Neural progenitor cell (in vitro differentiated cells): ENCODE measurements around the gene WDR45. TPM values are rescaled to one million over a fixed set of nuclear protein-coding genes. Genes with fewer than 3 reads are reported as not detected.

ENCODE experiments used
- DNase-seq: peaks from one replicate; pipeline ENCODE4 v3.0.0-alpha.2; 2016; ENCODE audit warnings: low spot score
- H2AFZ ChIP-seq: fragments of 200-600 bp; sonication (generic); replicated peaks from 2 replicates; pipeline ENCODE4 v1.6.1; 2016; ENCODE audit warnings: antibody characterized with exemption
- H3F3A ChIP-seq: fragments of 200-600 bp; sonication (generic); 2 replicates; pipeline ENCODE4 v1.6.1; 2016; ENCODE audit warnings: antibody characterized with exemption, low read depth
- H3K27ac ChIP-seq: fragments of 200-600 bp; sonication (generic); 2 replicates; pipeline ENCODE4 v1.5.1; 2016; ENCODE audit warnings: mild to moderate bottlenecking
- H3K27me3 ChIP-seq: fragments of 200-600 bp; sonication (generic); 2 replicates; pipeline ENCODE4 v1.6.1; 2016; ENCODE audit warnings: mild to moderate bottlenecking, moderate library complexity
- H3K36me3 ChIP-seq: fragments of 200-600 bp; sonication (generic); 2 replicates; pipeline ENCODE4 v1.5.1; 2016
- H3K4me1 ChIP-seq: fragments of 200-600 bp; sonication (generic); 2 replicates; pipeline ENCODE4 v1.6.1; 2016; ENCODE audit warnings: mixed run types
- H3K4me2 ChIP-seq: fragments of 200-600 bp; sonication (generic); 2 replicates; pipeline ENCODE4 v1.6.1; 2016
- H3K4me3 ChIP-seq: fragments of 200-600 bp; sonication (generic); 2 replicates; pipeline ENCODE4 v1.5.1; 2016
- H3K79me2 ChIP-seq: fragments of 200-600 bp; sonication (generic); 2 replicates; pipeline ENCODE4 v1.6.1; 2016; ENCODE audit warnings: low read depth
- H3K9ac ChIP-seq: fragments of 200-600 bp; sonication (generic); 2 replicates; pipeline ENCODE4 v1.6.1; 2016
- H3K9me3 ChIP-seq: fragments of 200-600 bp; sonication (generic); 2 replicates; pipeline ENCODE4 v1.5.1; 2016; ENCODE audit warnings: low read depth
- H4K20me1 ChIP-seq: fragments of 200-600 bp; sonication (generic); 2 replicates; pipeline ENCODE4 v1.6.1; 2016; ENCODE audit warnings: low read depth
- H3K27ac Mint-ChIP-seq: 3 replicates; pipeline ENCODE4 v1.8.0; 2021; ENCODE audit warnings: mixed read lengths
- H3K27me3 Mint-ChIP-seq: 2 replicates; pipeline ENCODE4 v1.8.0; 2022; ENCODE audit warnings: low read depth, mild to moderate bottlenecking, inconsistent platforms, moderate library complexity, mixed read lengths; ENCODE audit not compliant: insufficient read depth
- H3K36me3 Mint-ChIP-seq: 3 replicates; pipeline ENCODE4 v1.8.0; 2021; ENCODE audit warnings: mixed read lengths
- H3K4me1 Mint-ChIP-seq: 3 replicates; pipeline ENCODE4 v1.8.0; 2021; ENCODE audit warnings: mixed read lengths
- H3K4me3 Mint-ChIP-seq: 3 replicates; pipeline ENCODE4 v1.8.0; 2021; ENCODE audit warnings: mild to moderate bottlenecking, moderate library complexity, mixed read lengths
- H3K9me3 Mint-ChIP-seq: 3 replicates; pipeline ENCODE4 v1.8.0; 2020; ENCODE audit warnings: mixed read lengths
- EZH2 ChIP-seq: fragments of 200-600 bp; sonication (generic); IDR thresholded peaks from 2 replicates; pipeline ENCODE4 v1.6.1; 2017; ENCODE audit warnings: antibody characterized with exemption, mild to moderate bottlenecking, moderate library complexity
- EZH2phosphoT487 ChIP-seq: fragments of 200-600 bp; sonication (generic); IDR thresholded peaks from 2 replicates; pipeline ENCODE4 v1.6.1; 2017; ENCODE audit warnings: antibody characterized with exemption
- total RNA-seq: library from RNA; depleted of rRNA; stranded (reverse); fragments of >200 nt; gene quantifications from 2 replicates; pipeline ENCODE4 v1.2.3, GENCODE V29; 2015; ENCODE audit warnings: low replicate concordance
- TF ChIP-seq, protein P1 (sequence below): fragments of 200-600 bp; sonication (generic); IDR thresholded peaks from 2 replicates; pipeline ENCODE4 v1.5.1; 2017; ENCODE audit warnings: antibody characterized with exemption, mild to moderate bottlenecking

Gene WDR45
- total RNA-seq, 1 donor from 2014 or later: 19.7 TPM

- Mint-ChIP-seq H3K9me3 (peaks cover 27% of the 10 kb centered on the region), H3K36me3 (peaks cover 10% of the 10 kb centered on the region), H3K4me1 (peaks cover 45% of the 10 kb centered on the region), H3K4me3 (peak overlapping the region; percentile 94), H3K27ac (peak overlapping the region; percentile 42), H3K27me3 (peaks cover 9% of the 10 kb centered on the region)
- Histone ChIP-seq H3K79me2 (peaks cover 35% of the 10 kb centered on the region), H2AFZ (no peak overlapping the region), H4K20me1 (peaks cover 5% of the 10 kb centered on the region), H3K9me3 (no peaks in the 10 kb centered on the region), H3K27ac (peak overlapping the region; percentile 10), H3K4me2 (peak overlapping the region; percentile 77), H3K4me3 (peak overlapping the region; percentile 78), H3K36me3 (no peaks in the 10 kb centered on the region), H3F3A (peaks cover 18% of the 10 kb centered on the region), H3K9ac (no peak overlapping the region), H3K4me1 (peaks cover 3% of the 10 kb centered on the region), H3K27me3 (no peaks in the 10 kb centered on the region)
- TF ChIP-seq EZH2: no peak
- DNase-seq: peak; percentile 92
Observed at GRCh38 chrX:49039598-49040375, 39.9 kb downstream of the WDR45 start.

DNA sequence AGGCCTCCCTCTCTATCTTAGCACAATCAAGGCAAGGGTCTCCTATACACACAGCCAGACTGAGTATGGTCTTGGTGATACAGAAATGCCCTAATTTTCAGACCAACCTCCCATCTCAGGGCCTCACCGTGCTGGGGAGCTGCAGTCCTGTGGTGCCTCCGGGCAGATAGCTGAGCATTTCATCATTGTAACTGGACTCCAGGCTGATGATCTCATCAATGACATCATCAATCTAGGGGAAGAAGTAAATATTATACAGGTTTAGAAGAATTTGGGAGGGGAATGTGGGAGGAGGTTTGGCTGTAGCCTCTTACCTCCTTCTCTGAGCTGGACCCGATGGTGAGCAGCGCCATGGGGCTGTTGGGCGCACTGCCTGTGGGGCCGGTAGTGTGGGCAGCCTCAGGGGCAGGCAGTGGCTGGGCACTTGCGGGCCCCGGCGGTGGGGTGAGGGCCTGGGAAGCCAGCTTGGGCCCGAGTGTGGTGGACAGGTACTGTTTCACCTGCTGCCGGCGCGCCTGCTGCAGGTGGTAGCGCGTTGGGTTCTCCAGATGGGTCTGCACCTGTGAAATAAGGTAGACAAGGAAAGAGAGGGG, 41.7 kb downstream of the WDR45 start:
- TF ChIP-seq EZH2: no peak
- no peak for TF ChIP-seq EZH2phosphoT487
- TF ChIP-seq, protein P1, sequence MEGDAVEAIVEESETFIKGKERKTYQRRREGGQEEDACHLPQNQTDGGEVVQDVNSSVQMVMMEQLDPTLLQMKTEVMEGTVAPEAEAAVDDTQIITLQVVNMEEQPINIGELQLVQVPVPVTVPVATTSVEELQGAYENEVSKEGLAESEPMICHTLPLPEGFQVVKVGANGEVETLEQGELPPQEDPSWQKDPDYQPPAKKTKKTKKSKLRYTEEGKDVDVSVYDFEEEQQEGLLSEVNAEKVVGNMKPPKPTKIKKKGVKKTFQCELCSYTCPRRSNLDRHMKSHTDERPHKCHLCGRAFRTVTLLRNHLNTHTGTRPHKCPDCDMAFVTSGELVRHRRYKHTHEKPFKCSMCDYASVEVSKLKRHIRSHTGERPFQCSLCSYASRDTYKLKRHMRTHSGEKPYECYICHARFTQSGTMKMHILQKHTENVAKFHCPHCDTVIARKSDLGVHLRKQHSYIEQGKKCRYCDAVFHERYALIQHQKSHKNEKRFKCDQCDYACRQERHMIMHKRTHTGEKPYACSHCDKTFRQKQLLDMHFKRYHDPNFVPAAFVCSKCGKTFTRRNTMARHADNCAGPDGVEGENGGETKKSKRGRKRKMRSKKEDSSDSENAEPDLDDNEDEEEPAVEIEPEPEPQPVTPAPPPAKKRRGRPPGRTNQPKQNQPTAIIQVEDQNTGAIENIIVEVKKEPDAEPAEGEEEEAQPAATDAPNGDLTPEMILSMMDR: no peak
- Histone ChIP-seq H4K20me1 (peaks cover 5% of the 10 kb centered on the region), H3K4me3 (no peak overlapping the region), H3K4me2 (no peak overlapping the region), H3K27ac (no peak overlapping the region), H3K79me2 (peaks cover 35% of the 10 kb centered on the region), H3K9ac (no peak overlapping the region), H3F3A (peaks cover 18% of the 10 kb centered on the region), H3K4me1 (peaks cover 3% of the 10 kb centered on the region), H3K36me3 (no peaks in the 10 kb centered on the region), H2AFZ (no peak overlapping the region), H3K9me3 (no peaks in the 10 kb centered on the region), H3K27me3 (no peaks in the 10 kb centered on the region)
- Mint-ChIP-seq H3K4me1 (peaks cover 38% of the 10 kb centered on the region), H3K36me3 (peaks cover 16% of the 10 kb centered on the region), H3K27ac (no peak overlapping the region), H3K9me3 (peaks cover 25% of the 10 kb centered on the region), H3K27me3 (peaks cover 9% of the 10 kb centered on the region), H3K4me3 (no peak overlapping the region)
- DNase-seq: no peak

DNA sequence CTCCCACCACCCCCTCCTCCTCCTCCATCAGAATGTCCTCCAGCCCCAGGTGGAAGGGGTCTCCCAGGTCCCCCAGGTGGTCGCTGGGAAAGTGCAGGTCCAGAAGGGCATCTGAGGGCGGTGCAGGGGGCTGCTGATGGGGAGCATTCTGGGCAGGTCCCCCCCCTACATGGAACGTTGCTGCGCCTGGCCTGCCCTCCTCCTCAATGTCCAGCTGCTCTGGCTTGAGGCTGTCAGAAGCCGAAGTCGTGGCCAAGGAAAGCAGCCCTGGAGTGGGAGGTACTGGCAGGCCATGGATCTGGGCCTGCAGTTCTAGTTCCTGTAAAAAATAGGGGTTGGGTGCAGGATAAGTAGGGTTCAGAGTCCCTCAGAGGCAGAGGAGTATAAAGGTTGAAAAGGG, 49.4 kb downstream of the WDR45 start:
- Mint-ChIP-seq H3K36me3 (peaks cover 9% of the 10 kb centered on the region), H3K4me1 (no peaks in the 10 kb centered on the region), H3K27me3 (peaks cover 2% of the 10 kb centered on the region), H3K9me3 (peaks cover 9% of the 10 kb centered on the region), H3K4me3 (no peak overlapping the region), H3K27ac (no peak overlapping the region)
- Histone ChIP-seq H2AFZ (no peak overlapping the region), H3F3A (no peaks in the 10 kb centered on the region), H3K27ac (no peak overlapping the region), H3K36me3 (no peaks in the 10 kb centered on the region), H3K4me3 (no peak overlapping the region), H3K27me3 (no peaks in the 10 kb centered on the region), H3K9ac (no peak overlapping the region), H3K4me2 (no peak overlapping the region), H3K9me3 (no peaks in the 10 kb centered on the region), H3K4me1 (no peaks in the 10 kb centered on the region), H3K79me2 (no peaks in the 10 kb centered on the region), H4K20me1 (no peaks in the 10 kb centered on the region)
- no peak for DNase-seq
- TF ChIP-seq EZH2phosphoT487: no peak
- TF ChIP-seq, protein P1: no peak
- TF ChIP-seq EZH2: no peak

- H3K27me3 Mint-ChIP-seq: peaks cover 2% of the 10 kb centered on the region
- no peak overlapping the region for H3K27ac Mint-ChIP-seq
- TF ChIP-seq EZH2phosphoT487 (no peak), EZH2 (no peak)
- TF ChIP-seq, protein P1: no peak
- no peak overlapping the region for H3K4me2 ChIP-seq
- no peaks in the 10 kb centered on the region for H3K27me3 ChIP-seq
- no peak overlapping the region for H3K27ac ChIP-seq
- H4K20me1 ChIP-seq: no peaks in the 10 kb centered on the region
- no peaks in the 10 kb centered on the region for H3K79me2 ChIP-seq
- no peaks in the 10 kb centered on the region for H3F3A ChIP-seq
- H3K4me1 ChIP-seq: no peaks in the 10 kb centered on the region
- DNase-seq: no peak
- no peak overlapping the region for H2AFZ ChIP-seq
- peaks cover 9% of the 10 kb centered on the region for H3K9me3 Mint-ChIP-seq
- H3K9ac ChIP-seq: no peak overlapping the region
- H3K36me3 Mint-ChIP-seq: peaks cover 9% of the 10 kb centered on the region
- no peak overlapping the region for H3K4me3 Mint-ChIP-seq
- H3K4me1 Mint-ChIP-seq: no peaks in the 10 kb centered on the region
- no peak overlapping the region for H3K4me3 ChIP-seq
- no peaks in the 10 kb centered on the region for H3K9me3 ChIP-seq
- H3K36me3 ChIP-seq: no peaks in the 10 kb centered on the region
Observed at GRCh38 chrX:49029876-49030275, 49.8 kb downstream of the WDR45 start.
